Colonic mucosa (tissue), 4 donors: ENCODE results near the gene WNK3. TPM values are rescaled to one million over a fixed set of nuclear protein-coding genes. Genes with fewer than 3 reads are reported as not detected.

ENCODE experiments used
- DNase-seq: peaks from one replicate; pipeline ENCODE4 v3.0.0-alpha.2; 2020
- H3K27ac ChIP-seq: fragments of 200-600 bp; one replicate; pipeline ENCODE4 v1.8.0; 2021
- H3K27me3 ChIP-seq: fragments of 200-600 bp; one replicate; pipeline ENCODE4 v1.8.0; 2021
- H3K36me3 ChIP-seq: fragments of 200-600 bp; one replicate; pipeline ENCODE4 v1.8.0; 2021
- H3K4me1 ChIP-seq: fragments of 200-600 bp; one replicate; pipeline ENCODE4 v1.8.0; 2021; ENCODE audit warnings: mild to moderate bottlenecking
- H3K4me3 ChIP-seq: fragments of 200-600 bp; one replicate; pipeline ENCODE4 v1.8.0; 2021
- H3K9ac ChIP-seq, 2 donors: one replicate each; pipeline ENCODE4 v1.7.0; 2013; ENCODE audit warnings: control low read depth in 2 of 2, low read depth in 2 of 2, low read length in 2 of 2
- H3K9me3 ChIP-seq: fragments of 200-600 bp; one replicate; pipeline ENCODE4 v1.8.0; 2021
- intact Hi-C: fragments of 100-400 bp; cut with DNase I; formaldehyde crosslinking; loops from one replicate; pipeline ENCODE4 v1.14.1; 2022
- total RNA-seq, 2 donors: library from RNA; stranded (reverse); fragmentation: NEBNext Ultra II Directional in 1 of 2; extraction: Animal tissue kit (Norgen Biotek cat#: 25700) in 1 of 2; gene quantifications; one replicate each; pipeline ENCODE4 v1.2.1, GENCODE V29; 2021
- TF ChIP-seq, protein P1 (sequence below): fragments of 200-600 bp; IDR thresholded peaks from one replicate; pipeline ENCODE4 v1.8.0; 2022; ENCODE audit warnings: antibody characterized with exemption, mild to moderate bottlenecking
- donor health status: healthy.
- donor health status: DM: no; HTN: no; CAD: no.
- donor health status: DM: no; HTN: no; CAD: no.

Gene WNK3
- total RNA-seq, 2 donors from 2014 or later: 0.12 to 0.24 TPM

DNA sequence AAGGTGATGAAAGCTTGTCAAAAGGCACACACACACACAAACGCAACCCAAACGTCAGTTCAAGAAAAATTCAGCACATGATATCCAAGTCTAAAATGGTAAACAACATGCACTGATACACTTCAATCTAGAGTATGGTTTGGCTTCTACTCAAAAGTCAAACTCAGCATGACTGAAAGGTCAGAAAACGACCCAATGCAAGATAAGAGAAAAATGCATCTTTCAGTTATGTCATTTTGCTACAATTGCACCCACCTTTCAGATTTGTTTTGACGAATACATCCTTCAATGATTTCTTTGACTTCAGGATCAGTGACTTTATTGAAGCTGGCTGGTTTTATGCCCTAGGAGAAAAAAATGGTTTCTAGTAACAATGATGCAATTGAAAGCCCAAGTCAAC, 56.3 kb downstream of the WNK3 start:
- TF ChIP-seq, protein P1, sequence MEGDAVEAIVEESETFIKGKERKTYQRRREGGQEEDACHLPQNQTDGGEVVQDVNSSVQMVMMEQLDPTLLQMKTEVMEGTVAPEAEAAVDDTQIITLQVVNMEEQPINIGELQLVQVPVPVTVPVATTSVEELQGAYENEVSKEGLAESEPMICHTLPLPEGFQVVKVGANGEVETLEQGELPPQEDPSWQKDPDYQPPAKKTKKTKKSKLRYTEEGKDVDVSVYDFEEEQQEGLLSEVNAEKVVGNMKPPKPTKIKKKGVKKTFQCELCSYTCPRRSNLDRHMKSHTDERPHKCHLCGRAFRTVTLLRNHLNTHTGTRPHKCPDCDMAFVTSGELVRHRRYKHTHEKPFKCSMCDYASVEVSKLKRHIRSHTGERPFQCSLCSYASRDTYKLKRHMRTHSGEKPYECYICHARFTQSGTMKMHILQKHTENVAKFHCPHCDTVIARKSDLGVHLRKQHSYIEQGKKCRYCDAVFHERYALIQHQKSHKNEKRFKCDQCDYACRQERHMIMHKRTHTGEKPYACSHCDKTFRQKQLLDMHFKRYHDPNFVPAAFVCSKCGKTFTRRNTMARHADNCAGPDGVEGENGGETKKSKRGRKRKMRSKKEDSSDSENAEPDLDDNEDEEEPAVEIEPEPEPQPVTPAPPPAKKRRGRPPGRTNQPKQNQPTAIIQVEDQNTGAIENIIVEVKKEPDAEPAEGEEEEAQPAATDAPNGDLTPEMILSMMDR: no peak
- Histone ChIP-seq H3K4me1 (no peaks in the 10 kb centered on the region), H3K27me3 (no peaks in the 10 kb centered on the region), H3K9ac (no peak overlapping the region), H3K36me3 (no peaks in the 10 kb centered on the region), H3K4me3 (no peak overlapping the region), H3K27ac (no peak overlapping the region), H3K9me3 (no peaks in the 10 kb centered on the region)
- intact Hi-C loops: no loop called here
- DNase-seq: no peak

DNA sequence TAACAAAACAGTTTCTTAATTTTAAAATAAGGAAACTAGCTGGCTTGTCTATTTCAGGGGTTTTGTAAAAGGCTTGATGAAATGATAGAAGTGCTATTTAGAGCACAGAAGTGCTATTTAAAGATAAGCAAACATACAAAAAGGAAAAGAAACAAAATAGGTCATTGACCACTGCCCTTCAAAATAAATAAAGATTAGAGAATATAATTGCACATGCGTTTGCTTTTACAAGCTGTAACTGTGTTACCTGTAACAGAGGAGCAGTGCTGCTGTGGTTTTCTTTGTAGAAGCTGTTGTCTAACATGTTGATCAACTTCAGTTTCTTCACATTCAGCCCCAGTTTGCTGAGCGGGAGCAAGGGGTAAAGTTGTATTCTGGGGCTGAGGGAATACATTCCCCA, 63.5 kb downstream of the WNK3 start:
- Histone ChIP-seq H3K36me3 (no peaks in the 10 kb centered on the region), H3K27me3 (no peaks in the 10 kb centered on the region), H3K4me3 (no peak overlapping the region), H3K9me3 (no peaks in the 10 kb centered on the region), H3K9ac (no peak overlapping the region), H3K4me1 (no peaks in the 10 kb centered on the region), H3K27ac (no peak overlapping the region)
- intact Hi-C loops: no loop called here
- TF ChIP-seq, protein P1: no peak
- no peak for DNase-seq

DNA sequence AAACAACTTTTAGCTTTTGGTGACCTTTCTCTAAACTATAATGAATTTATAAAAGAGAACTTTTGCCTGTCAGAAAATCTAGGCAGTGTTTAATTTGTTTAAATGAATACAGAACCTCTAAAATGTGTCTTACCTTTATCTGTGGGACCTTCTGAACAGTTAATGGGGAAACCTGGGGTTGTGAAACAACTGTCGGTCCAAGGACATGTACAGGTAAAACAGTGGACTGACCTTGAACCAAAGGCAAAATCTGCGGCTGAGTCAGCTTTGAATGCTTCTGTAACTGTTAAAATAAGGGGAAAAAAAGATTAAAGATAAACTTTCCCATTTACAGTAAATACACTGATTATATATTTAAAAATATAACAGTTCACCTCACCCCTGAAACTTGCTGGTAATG, 65.1 kb downstream of the WNK3 start:
- TF ChIP-seq, protein P1: no peak
- H3K36me3 ChIP-seq: no peaks in the 10 kb centered on the region
- intact Hi-C loops: no loop called here
- no peaks in the 10 kb centered on the region for H3K4me1 ChIP-seq
- H3K27me3 ChIP-seq: no peaks in the 10 kb centered on the region
- H3K9ac ChIP-seq: no peak overlapping the region
- H3K9me3 ChIP-seq: no peaks in the 10 kb centered on the region
- H3K4me3 ChIP-seq: no peak overlapping the region
- no peak overlapping the region for H3K27ac ChIP-seq
- DNase-seq: no peak

DNA sequence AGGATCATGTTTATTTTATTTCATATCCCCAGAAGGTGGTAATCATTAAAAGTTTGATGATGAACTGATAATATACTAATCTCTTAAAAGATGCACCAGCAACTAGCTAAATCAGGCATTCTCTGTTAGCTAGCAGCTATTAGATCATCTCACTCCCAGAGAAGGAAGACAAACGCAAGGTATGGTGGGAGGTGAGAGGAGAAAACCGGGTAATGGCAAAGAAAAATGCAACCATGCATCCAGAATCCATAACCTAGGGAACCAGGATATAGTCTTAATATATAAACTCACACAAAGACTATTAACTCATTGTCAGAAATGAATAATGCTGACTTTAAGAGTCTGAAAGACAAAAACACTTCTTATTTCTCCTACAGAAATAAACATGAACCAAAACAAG, 66.1 kb downstream of the WNK3 start:
- no peak for DNase-seq
- TF ChIP-seq, protein P1: no peak
- Histone ChIP-seq H3K4me3 (no peak overlapping the region), H3K27me3 (no peaks in the 10 kb centered on the region), H3K4me1 (no peaks in the 10 kb centered on the region), H3K27ac (no peak overlapping the region), H3K9ac (no peak overlapping the region), H3K36me3 (no peaks in the 10 kb centered on the region), H3K9me3 (no peaks in the 10 kb centered on the region)
- intact Hi-C loops: no loop called here

DNA sequence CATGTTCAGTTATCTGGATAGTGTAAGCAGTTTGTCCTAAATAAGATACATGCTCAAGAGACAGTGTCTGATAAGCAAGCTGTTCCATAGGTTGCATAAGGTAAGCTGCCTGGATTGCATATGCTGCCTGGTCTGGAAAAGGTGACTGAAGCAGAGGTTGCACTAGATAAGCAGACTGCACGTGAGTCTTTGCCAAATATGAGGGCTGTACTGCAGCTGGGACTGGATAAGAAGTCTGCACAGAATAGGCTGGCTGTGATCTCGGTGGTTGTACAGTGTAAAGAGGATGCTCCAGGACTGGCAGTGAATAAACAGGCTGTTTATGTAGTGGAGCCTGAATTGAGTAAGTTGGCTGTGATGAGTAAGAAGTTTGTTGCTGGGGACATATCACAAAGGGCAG, 68.9 kb downstream of the WNK3 start:
- no peak overlapping the region for H3K9ac ChIP-seq
- H3K27me3 ChIP-seq: no peaks in the 10 kb centered on the region
- no peak overlapping the region for H3K27ac ChIP-seq
- intact Hi-C loops: no loop called here
- H3K9me3 ChIP-seq: no peaks in the 10 kb centered on the region
- H3K4me3 ChIP-seq: no peak overlapping the region
- no peak for DNase-seq
- no peaks in the 10 kb centered on the region for H3K4me1 ChIP-seq
- H3K36me3 ChIP-seq: no peaks in the 10 kb centered on the region
- TF ChIP-seq, protein P1: no peak

DNA sequence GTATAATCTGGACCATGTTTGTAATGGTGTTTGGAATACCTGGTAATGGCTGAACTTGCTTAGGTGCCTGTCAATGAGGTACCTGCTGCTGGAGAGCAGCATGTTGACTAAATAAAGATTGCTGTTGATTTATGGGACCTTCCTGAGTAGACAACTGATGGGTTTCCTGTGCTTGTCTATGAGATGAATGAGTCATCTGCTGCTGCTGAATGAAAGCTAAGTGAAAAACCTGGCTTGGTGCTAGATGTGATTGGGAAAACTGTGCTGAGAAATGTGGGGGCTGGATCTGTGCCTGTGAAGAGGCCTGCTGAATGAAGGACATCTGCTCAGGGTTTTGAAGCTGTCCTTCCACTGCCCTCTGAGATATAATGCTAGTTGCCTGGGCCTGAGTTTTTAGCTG, 69.6 kb downstream of the WNK3 start:
- Histone ChIP-seq H3K36me3 (no peaks in the 10 kb centered on the region), H3K27me3 (no peaks in the 10 kb centered on the region), H3K4me3 (no peak overlapping the region)

More for the DNA sequence above, 69.6 kb downstream of the WNK3 start:
- TF ChIP-seq, protein P1: no peak
- Histone ChIP-seq H3K9me3 (no peaks in the 10 kb centered on the region), H3K9ac (no peak overlapping the region), H3K4me1 (no peaks in the 10 kb centered on the region), H3K27ac (no peak overlapping the region)
- intact Hi-C loops: no loop called here
- no peak for DNase-seq
